PC-9 (cell line): ENCODE results near the gene TRIP12. TPM values are rescaled to one million over a fixed set of nuclear protein-coding genes. Genes with fewer than 3 reads are reported as not detected.

ENCODE experiments used
- BruUV-seq: library from RNA; stranded (reverse); fragments of 400-500 nt; replicated peaks from 2 replicates; lab custom pipeline; 2021; lab: Mats Ljungman, UMichigan
- CTCF ChIA-PET: fragments of 300-600 bp; sonication (Branson Sonifier 250); formaldehyde crosslinking; loops from one replicate; lab custom pipeline; 2022; ENCODE audit warnings: antibody characterized with exemption; lab: Charles Lee
- POLR2A ChIA-PET: fragments of 300-600 bp; sonication (Branson Sonifier 250); formaldehyde crosslinking; loops from one replicate; lab custom pipeline; 2022; ENCODE audit warnings: antibody characterized with exemption; ENCODE audit not compliant: unreplicated experiment; lab: Charles Lee
- DNase-seq, 2 experiments: peaks; one replicate each; pipeline versions ENCODE4 v3.0.0 to v3.0.0-alpha.2; 2015 to 2022; ENCODE audit warnings: mixed read lengths in 1 of 2
- H2AFZ ChIP-seq: fragments of 200-600 bp; sonication (generic); 2 replicates; pipeline ENCODE4 v1.8.1; 2017; ENCODE audit warnings: antibody characterized with exemption
- H3F3A ChIP-seq: fragments of 200-600 bp; sonication (generic); 2 replicates; pipeline ENCODE4 v1.8.1; 2017; ENCODE audit warnings: antibody characterized with exemption, mild to moderate bottlenecking, low read depth; ENCODE audit not compliant: insufficient read depth
- H3K27ac ChIP-seq: fragments of 200-600 bp; sonication (generic); 2 replicates; pipeline ENCODE4 v1.6.1; 2016; ENCODE audit warnings: mixed run types
- H3K27me3 ChIP-seq: fragments of 200-600 bp; sonication (generic); 2 replicates; pipeline ENCODE4 v1.6.1; 2016; ENCODE audit warnings: low read depth, mixed run types; ENCODE audit not compliant: insufficient read depth
- H3K36me3 ChIP-seq: fragments of 200-600 bp; sonication (generic); 2 replicates; pipeline ENCODE4 v1.6.1; 2016; ENCODE audit warnings: low read depth, mixed run types
- H3K4me1 ChIP-seq: fragments of 200-600 bp; sonication (generic); replicated peaks from 2 replicates; pipeline ENCODE4 v1.6.1; 2016; ENCODE audit warnings: mixed run types; ENCODE audit not compliant: insufficient read depth
- H3K4me2 ChIP-seq: fragments of 200-600 bp; sonication (generic); 2 replicates; pipeline ENCODE4 v1.6.1; 2017; ENCODE audit warnings: mixed run types
- H3K4me3 ChIP-seq: fragments of 200-600 bp; sonication (generic); 2 replicates; pipeline ENCODE4 v1.6.1; 2016; ENCODE audit warnings: mixed run types
- H3K79me2 ChIP-seq: fragments of 200-600 bp; sonication (generic); 2 replicates; pipeline ENCODE4 v1.6.1; 2017; ENCODE audit warnings: low read depth, mixed run types
- H3K9me2 ChIP-seq: fragments of 200-600 bp; sonication (generic); 2 replicates; pipeline ENCODE4 v1.8.1; 2017; ENCODE audit warnings: mild to moderate bottlenecking; ENCODE audit not compliant: insufficient read depth
- H3K9me3 ChIP-seq: fragments of 200-600 bp; sonication (generic); 2 replicates; pipeline ENCODE4 v1.8.1; 2016; ENCODE audit warnings: low read depth; ENCODE audit not compliant: insufficient read depth
- H4K20me1 ChIP-seq: fragments of 200-600 bp; sonication (generic); 2 replicates; pipeline ENCODE4 v1.8.1; 2017; ENCODE audit not compliant: insufficient read depth
- CTCF ChIP-seq: fragments of 200-600 bp; sonication (generic); conservative IDR thresholded peaks from 2 replicates; pipeline ENCODE4 v1.6.1; 2017; ENCODE audit warnings: mixed run types, antibody characterized with exemption, mild to moderate bottlenecking, moderate library complexity
- EZH2 ChIP-seq: fragments of 200-600 bp; sonication (generic); IDR thresholded peaks from 2 replicates; pipeline ENCODE4 v1.8.0; 2017; ENCODE audit warnings: antibody characterized with exemption, low read depth
- intact Hi-C: fragments of 100-400 bp; cut with micrococcal nuclease; formaldehyde crosslinking; loops from one replicate; pipeline ENCODE4 v1.10.0; 2022; ENCODE audit not compliant: unreplicated experiment
- total RNA-seq: library from RNA; stranded (reverse); gene quantifications from 2 replicates; pipeline ENCODE4 v1.2.3, GENCODE V29; 2021

Gene TRIP12
- total RNA-seq, 1 experiment from 2014 or later: 226 TPM

- peaks cover 6% of the 10 kb centered on the region; the same call in 1 of the 2 replicates for H3K36me3 ChIP-seq
- H3F3A ChIP-seq: peaks cover 7% of the 10 kb centered on the region; the same call in 1 of the 2 replicates
- BruUV-seq: no TSS peak
- H3K9me2 ChIP-seq: no peaks in the 10 kb centered on the region
- no peak overlapping the region for H2AFZ ChIP-seq
- no peak overlapping the region for H3K4me2 ChIP-seq
- peaks cover 90% of the 10 kb centered on the region for H3K79me2 ChIP-seq
- intact Hi-C loops: no loop called here
- H4K20me1 ChIP-seq: peaks cover 57% of the 10 kb centered on the region
- no peaks in the 10 kb centered on the region for H3K9me3 ChIP-seq
- ChIA-PET CTCF (no interaction called here), POLR2A (no interaction called here)
- no peaks in the 10 kb centered on the region for H3K4me1 ChIP-seq
- no peak overlapping the region for H3K27ac ChIP-seq
- no peaks in the 10 kb centered on the region for H3K27me3 ChIP-seq
- TF ChIP-seq CTCF (no peak), EZH2 (no peak)
- no peak overlapping the region for H3K4me3 ChIP-seq
- DNase-seq: no peak
Measured at GRCh38 chr2:229884775-229885699, 36.8 kb downstream of the TRIP12 start.

GRCh38 chr2:229882583-229882982, 39.2 kb downstream of the TRIP12 start:
- ChIA-PET CTCF (no interaction called here), POLR2A (no interaction called here)
- Histone ChIP-seq H2AFZ (no peak overlapping the region), H3K9me3 (no peaks in the 10 kb centered on the region), H3K9me2 (no peaks in the 10 kb centered on the region), H3K79me2 (peaks cover 76% of the 10 kb centered on the region), H4K20me1 (peaks cover 42% of the 10 kb centered on the region), H3K4me2 (no peak overlapping the region), H3K4me1 (no peaks in the 10 kb centered on the region), H3K27me3 (no peaks in the 10 kb centered on the region), H3K36me3 (peaks cover 17% of the 10 kb centered on the region; the same call in 1 of the 2 replicates), H3K27ac (no peak overlapping the region), H3F3A (peaks cover 7% of the 10 kb centered on the region; the same call in 1 of the 2 replicates), H3K4me3 (no peak overlapping the region)
- BruUV-seq: no TSS peak
- TF ChIP-seq CTCF (no peak), EZH2 (no peak)
- intact Hi-C loops: no loop called here
- DNase-seq: no peak

- Histone ChIP-seq H3K9me3 (no peaks in the 10 kb centered on the region), H3K4me3 (no peak overlapping the region), H3K27ac (no peak overlapping the region), H3F3A (peaks cover 7% of the 10 kb centered on the region; the same call in 1 of the 2 replicates), H3K79me2 (peaks cover 69% of the 10 kb centered on the region), H3K27me3 (no peaks in the 10 kb centered on the region), H4K20me1 (peaks cover 40% of the 10 kb centered on the region), H3K36me3 (peaks cover 24% of the 10 kb centered on the region; the same call in 1 of the 2 replicates), H3K4me1 (no peaks in the 10 kb centered on the region), H3K4me2 (no peak overlapping the region), H2AFZ (no peak overlapping the region), H3K9me2 (no peaks in the 10 kb centered on the region)
- ChIA-PET CTCF (no interaction called here), POLR2A (no interaction called here)
- TF ChIP-seq EZH2: no peak
- TF ChIP-seq CTCF: no peak
- intact Hi-C loops: no loop called here
- no TSS peak for BruUV-seq
- DNase-seq: no peak
Measured at GRCh38 chr2:229880892-229881586, 40.8 kb downstream of the TRIP12 start.
